ENCODE results near the gene MAP7D3.
"Not testable (repeated sequence)": the region's sequence is repeated elsewhere in the genome, so short reads cannot be mapped to it uniquely, and the experiment has no call there.

Gene MAP7D3

GRCh38 chrX:136250191-136251040 is 784 bp downstream of the MAP7D3 start:
- H3K9ac ChIP-seq (ENCODE audit: low read length), result peak overlapping the region; percentile 86
- peaks cover 5% of the 10 kb centered on the region for H3K36me3 ChIP-seq (ENCODE audit: control insufficient read depth, insufficient read depth, low read length, severe bottlenecking)
- H3K9me3 ChIP-seq (ENCODE audit: control insufficient read depth, low read length), result no peaks in the 10 kb centered on the region
- peak; percentile 56 for DNase-seq (ENCODE audit: low read depth)
- H3K4me1 ChIP-seq (ENCODE audit: control insufficient read depth, insufficient read depth, low read length), result peaks cover 5% of the 10 kb centered on the region
- peaks cover 7% of the 10 kb centered on the region for H3K27me3 ChIP-seq (replicated peaks; ENCODE audit: control insufficient read depth, insufficient read depth, low read length)
- peak overlapping the region; percentile 85 for H3K4me3 ChIP-seq (ENCODE audit: low read length)

DNA sequence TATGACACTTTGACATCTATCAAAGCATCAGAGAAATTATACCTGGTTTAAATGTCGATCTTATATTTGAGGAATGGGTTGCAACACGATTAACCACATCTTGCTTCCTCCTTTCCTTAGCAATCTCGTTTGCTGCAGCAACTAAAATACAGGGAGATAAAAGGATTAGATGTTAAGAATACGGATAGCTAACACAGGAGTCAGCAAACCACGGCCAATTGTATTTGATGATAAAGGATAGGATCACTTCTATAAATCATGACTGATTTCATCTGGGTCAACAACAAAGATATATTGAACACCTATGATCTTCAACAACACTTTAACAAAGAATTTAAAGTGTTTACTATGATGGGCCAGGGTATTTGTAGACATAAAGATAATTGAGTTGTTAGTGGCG is 5.0 kb downstream of the MAP7D3 start:
- DNase-seq (ENCODE audit: low read depth), result no peak
- Histone ChIP-seq H3K4me1 (ENCODE audit: control insufficient read depth, insufficient read depth, low read length) (no peaks in the 10 kb centered on the region), H3K36me3 (ENCODE audit: control insufficient read depth, insufficient read depth, low read length, severe bottlenecking) (peaks cover 44% of the 10 kb centered on the region), H3K27me3 (replicated peaks; ENCODE audit: control insufficient read depth, insufficient read depth, low read length) (peaks cover 10% of the 10 kb centered on the region), H3K9me3 (ENCODE audit: control insufficient read depth, low read length) (no peaks in the 10 kb centered on the region), H3K9ac (ENCODE audit: low read length) (no peak overlapping the region), H3K4me3 (ENCODE audit: low read length) (no peak overlapping the region)

DNA sequence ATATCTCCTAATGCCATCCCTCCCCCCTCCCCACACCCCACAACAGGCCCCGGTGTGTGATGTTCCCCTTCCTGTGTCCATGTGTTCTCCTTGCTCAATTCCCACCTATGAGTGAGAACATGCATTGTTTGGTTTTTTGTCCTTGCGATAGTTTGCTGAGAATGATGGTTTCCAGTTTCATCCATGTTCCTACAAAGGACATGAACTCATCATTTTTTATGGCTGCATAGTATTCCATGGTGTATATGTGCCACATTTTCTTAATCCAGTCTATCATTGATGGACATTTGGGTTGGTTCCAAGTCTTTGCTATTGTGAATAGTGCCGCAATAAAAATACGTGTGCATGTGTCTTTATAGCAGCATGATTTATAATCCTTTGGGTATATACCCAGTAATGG is 13.4 kb downstream of the MAP7D3 start:
- not testable (repeated sequence) for H3K4me3 ChIP-seq (ENCODE audit: low read length); DNase-seq (ENCODE audit: low read depth); H3K4me1 ChIP-seq (ENCODE audit: control insufficient read depth, insufficient read depth, low read length); H3K27me3 ChIP-seq (replicated peaks; ENCODE audit: control insufficient read depth, insufficient read depth, low read length); H3K9ac ChIP-seq (ENCODE audit: low read length); H3K9me3 ChIP-seq (ENCODE audit: control insufficient read depth, low read length)
- peaks cover 84% of the 10 kb centered on the region for H3K36me3 ChIP-seq (ENCODE audit: control insufficient read depth, insufficient read depth, low read length, severe bottlenecking)

DNA sequence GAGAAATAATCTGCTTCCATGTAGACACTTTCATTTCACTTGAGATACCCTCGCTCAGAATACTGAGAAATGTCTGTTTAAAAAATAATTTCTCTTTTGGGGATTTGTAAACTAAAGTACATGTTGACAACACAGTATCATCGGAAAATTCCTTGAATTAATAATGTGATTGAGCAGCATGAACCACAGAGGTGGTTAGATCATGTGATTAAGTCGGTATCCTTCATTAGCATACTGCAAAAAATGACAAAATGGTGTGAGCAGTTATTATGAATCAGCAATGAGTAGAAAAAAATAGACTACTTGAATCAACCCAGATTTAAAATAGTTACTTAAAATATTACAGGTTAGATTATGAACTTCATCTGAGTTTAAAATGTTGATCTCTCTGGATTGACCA is 14.1 kb downstream of the MAP7D3 start:
- Histone ChIP-seq H3K27me3 (replicated peaks; ENCODE audit: control insufficient read depth, insufficient read depth, low read length) (peaks cover 8% of the 10 kb centered on the region), H3K36me3 (ENCODE audit: control insufficient read depth, insufficient read depth, low read length, severe bottlenecking) (peaks cover 84% of the 10 kb centered on the region), H3K4me3 (ENCODE audit: low read length) (no peak overlapping the region), H3K9me3 (ENCODE audit: control insufficient read depth, low read length) (no peaks in the 10 kb centered on the region), H3K9ac (ENCODE audit: low read length) (no peak overlapping the region), H3K4me1 (ENCODE audit: control insufficient read depth, insufficient read depth, low read length) (no peaks in the 10 kb centered on the region)
- no peak for DNase-seq (ENCODE audit: low read depth)

- Histone ChIP-seq H3K4me3 (ENCODE audit: low read length) (no peak overlapping the region), H3K36me3 (ENCODE audit: control insufficient read depth, insufficient read depth, low read length, severe bottlenecking) (peaks cover 84% of the 10 kb centered on the region), H3K4me1 (ENCODE audit: control insufficient read depth, insufficient read depth, low read length) (no peaks in the 10 kb centered on the region), H3K9ac (ENCODE audit: low read length) (no peak overlapping the region), H3K27me3 (replicated peaks; ENCODE audit: control insufficient read depth, insufficient read depth, low read length) (peaks cover 6% of the 10 kb centered on the region), H3K9me3 (ENCODE audit: control insufficient read depth, low read length) (no peaks in the 10 kb centered on the region)
- no peak for DNase-seq (ENCODE audit: low read depth)
These were observed 22.4 kb downstream of the MAP7D3 start for GRCh38 chrX:136228839-136229207.

GRCh38 chrX:136227948-136228838 is 23.0 kb downstream of the MAP7D3 start:
- DNase-seq (ENCODE audit: low read depth), result no peak
- H3K9ac ChIP-seq (ENCODE audit: low read length), result no peak overlapping the region
- H3K4me1 ChIP-seq (ENCODE audit: control insufficient read depth, insufficient read depth, low read length), result no peaks in the 10 kb centered on the region
- H3K36me3 ChIP-seq (ENCODE audit: control insufficient read depth, insufficient read depth, low read length, severe bottlenecking), result peaks cover 87% of the 10 kb centered on the region
- H3K4me3 ChIP-seq (ENCODE audit: low read length), result no peak overlapping the region
- H3K9me3 ChIP-seq (ENCODE audit: control insufficient read depth, low read length), result no peaks in the 10 kb centered on the region
- peaks cover 7% of the 10 kb centered on the region for H3K27me3 ChIP-seq (replicated peaks; ENCODE audit: control insufficient read depth, insufficient read depth, low read length)

DNA sequence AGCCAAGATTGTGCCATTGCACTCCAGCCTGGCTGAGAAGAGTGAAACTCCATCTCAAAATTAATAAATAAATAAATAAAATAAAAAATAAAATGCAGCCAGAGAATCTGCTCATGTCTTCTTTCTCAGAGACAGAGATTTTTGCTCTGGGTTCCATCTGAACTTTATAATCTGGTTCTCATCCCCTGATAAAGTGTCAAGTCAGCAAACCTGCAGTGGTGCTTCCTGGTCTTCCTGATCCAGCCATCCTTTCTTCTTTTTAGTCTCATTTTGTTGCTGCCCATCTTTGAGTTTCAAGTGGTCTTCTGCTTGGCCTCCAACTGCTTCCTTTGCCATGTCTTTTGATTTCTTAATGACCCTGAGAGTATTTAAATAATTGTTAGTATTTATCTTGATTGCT is 24.1 kb downstream of the MAP7D3 start:
- Histone ChIP-seq H3K27me3 (replicated peaks; ENCODE audit: control insufficient read depth, insufficient read depth, low read length) (peaks cover 18% of the 10 kb centered on the region), H3K4me3 (ENCODE audit: low read length) (no peak overlapping the region), H3K36me3 (ENCODE audit: control insufficient read depth, insufficient read depth, low read length, severe bottlenecking) (peaks cover 88% of the 10 kb centered on the region)

DNA sequence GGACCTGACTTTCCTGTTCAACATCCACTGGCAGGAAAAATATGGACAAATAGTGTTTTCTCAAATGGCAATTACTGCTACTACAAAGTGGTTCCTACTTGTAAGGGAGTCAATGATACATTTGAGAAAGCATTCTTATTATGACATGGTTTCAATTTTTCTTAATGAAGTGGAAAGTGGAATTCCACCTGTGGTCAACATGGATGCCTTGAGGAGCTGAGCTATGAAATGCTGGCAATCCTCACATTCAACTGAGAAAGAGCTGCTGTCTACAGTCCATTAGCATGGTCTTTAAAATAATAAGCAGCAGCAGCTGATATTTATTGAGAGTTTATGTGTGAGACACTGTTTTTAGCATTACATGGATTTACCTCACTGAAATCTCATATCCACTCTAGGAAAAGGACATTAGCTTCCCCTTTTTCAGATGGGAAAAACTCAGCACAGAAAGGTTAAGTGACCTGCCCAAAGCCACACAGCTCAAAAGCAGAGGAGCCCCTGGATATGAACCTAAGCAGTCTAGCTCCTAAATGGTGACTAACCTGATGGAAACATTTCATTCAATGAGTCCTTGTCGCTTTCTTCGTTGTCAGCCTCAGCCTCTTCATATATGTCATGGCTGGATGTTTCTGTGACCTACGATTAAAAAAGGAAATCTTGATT is 29.2 kb downstream of the MAP7D3 start:
- Histone ChIP-seq H3K36me3 (ENCODE audit: control insufficient read depth, insufficient read depth, low read length, severe bottlenecking) (peaks cover 94% of the 10 kb centered on the region), H3K4me1 (ENCODE audit: control insufficient read depth, insufficient read depth, low read length) (no peaks in the 10 kb centered on the region), H3K9me3 (ENCODE audit: control insufficient read depth, low read length) (no peaks in the 10 kb centered on the region)

More for the DNA sequence above, 24.1 kb downstream of the MAP7D3 start:
- Histone ChIP-seq H3K9me3 (ENCODE audit: control insufficient read depth, low read length) (no peaks in the 10 kb centered on the region), H3K4me1 (ENCODE audit: control insufficient read depth, insufficient read depth, low read length) (no peaks in the 10 kb centered on the region), H3K9ac (ENCODE audit: low read length) (no peak overlapping the region)
- no peak for DNase-seq (ENCODE audit: low read depth)

GRCh38 chrX:136220951-136221350 is 30.2 kb downstream of the MAP7D3 start:
- Histone ChIP-seq H3K27me3 (replicated peaks; ENCODE audit: control insufficient read depth, insufficient read depth, low read length) (peaks cover 28% of the 10 kb centered on the region), H3K9ac (ENCODE audit: low read length) (no peak overlapping the region), H3K36me3 (ENCODE audit: control insufficient read depth, insufficient read depth, low read length, severe bottlenecking) (peaks cover 88% of the 10 kb centered on the region), H3K4me1 (ENCODE audit: control insufficient read depth, insufficient read depth, low read length) (peaks cover under 1% of the 10 kb centered on the region), H3K4me3 (ENCODE audit: low read length) (no peak overlapping the region), H3K9me3 (ENCODE audit: control insufficient read depth, low read length) (no peaks in the 10 kb centered on the region)
- DNase-seq (ENCODE audit: low read depth), result no peak

More for the DNA sequence above, 29.2 kb downstream of the MAP7D3 start:
- no peak overlapping the region for H3K4me3 ChIP-seq (ENCODE audit: low read length)
- H3K9ac ChIP-seq (ENCODE audit: low read length), result no peak overlapping the region
- no peak for DNase-seq (ENCODE audit: low read depth)
- peaks cover 35% of the 10 kb centered on the region for H3K27me3 ChIP-seq (replicated peaks; ENCODE audit: control insufficient read depth, insufficient read depth, low read length)

DNA sequence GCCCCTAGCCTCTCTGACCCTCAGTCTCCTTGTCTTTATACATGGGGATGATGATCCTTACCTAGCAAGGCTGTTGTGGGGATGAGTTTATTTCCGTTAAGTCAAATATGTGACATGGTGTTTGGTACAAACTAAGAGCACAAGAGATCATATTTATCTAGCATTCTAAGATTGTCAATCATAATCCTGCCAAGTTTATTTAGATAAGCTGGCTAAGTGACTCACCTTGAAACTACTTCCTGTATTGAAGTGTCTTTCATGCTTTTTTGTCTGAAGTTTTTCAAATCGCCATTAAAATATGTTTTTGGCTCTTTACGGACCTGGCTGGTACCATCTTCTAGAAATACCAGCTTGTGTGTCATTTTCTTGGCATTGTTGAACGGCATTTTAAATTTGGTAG is 30.7 kb downstream of the MAP7D3 start:
- H3K9me3 ChIP-seq (ENCODE audit: control insufficient read depth, low read length), result no peaks in the 10 kb centered on the region
- no peak overlapping the region for H3K9ac ChIP-seq (ENCODE audit: low read length)
- H3K4me1 ChIP-seq (ENCODE audit: control insufficient read depth, insufficient read depth, low read length), result peaks cover 4% of the 10 kb centered on the region
- peaks cover 28% of the 10 kb centered on the region for H3K27me3 ChIP-seq (replicated peaks; ENCODE audit: control insufficient read depth, insufficient read depth, low read length)
- DNase-seq (ENCODE audit: low read depth), result no peak
- H3K36me3 ChIP-seq (ENCODE audit: control insufficient read depth, insufficient read depth, low read length, severe bottlenecking), result peaks cover 83% of the 10 kb centered on the region
- no peak overlapping the region for H3K4me3 ChIP-seq (ENCODE audit: low read length)

- Histone ChIP-seq H3K9me3 (ENCODE audit: control insufficient read depth, low read length) (no peaks in the 10 kb centered on the region), H3K9ac (ENCODE audit: low read length) (no peak overlapping the region), H3K4me1 (ENCODE audit: control insufficient read depth, insufficient read depth, low read length) (peaks cover 8% of the 10 kb centered on the region), H3K4me3 (ENCODE audit: low read length) (no peak overlapping the region), H3K27me3 (replicated peaks; ENCODE audit: control insufficient read depth, insufficient read depth, low read length) (peaks cover 28% of the 10 kb centered on the region), H3K36me3 (ENCODE audit: control insufficient read depth, insufficient read depth, low read length, severe bottlenecking) (peaks cover 77% of the 10 kb centered on the region)
- DNase-seq (ENCODE audit: low read depth), result no peak
These were observed 31.3 kb downstream of the MAP7D3 start for GRCh38 chrX:136219893-136220292.

Measured in adipocyte (in vitro differentiated cells).